HL-60/S4 treated with phorbol 12-myristate 13-acetate at 8.2 ng/mL for 4 days and 3 days (cell line): ENCODE results near the gene RHCG.

Source experiments
- in situ Hi-C: fragments of 300-500 bp; cut with MboI; formaldehyde crosslinking; loops from 2 replicates; pipeline ENCODE4 v1.15.0; 2022; ENCODE audit warnings: low sequenced_read_pairs

The RHCG gene

DNA sequence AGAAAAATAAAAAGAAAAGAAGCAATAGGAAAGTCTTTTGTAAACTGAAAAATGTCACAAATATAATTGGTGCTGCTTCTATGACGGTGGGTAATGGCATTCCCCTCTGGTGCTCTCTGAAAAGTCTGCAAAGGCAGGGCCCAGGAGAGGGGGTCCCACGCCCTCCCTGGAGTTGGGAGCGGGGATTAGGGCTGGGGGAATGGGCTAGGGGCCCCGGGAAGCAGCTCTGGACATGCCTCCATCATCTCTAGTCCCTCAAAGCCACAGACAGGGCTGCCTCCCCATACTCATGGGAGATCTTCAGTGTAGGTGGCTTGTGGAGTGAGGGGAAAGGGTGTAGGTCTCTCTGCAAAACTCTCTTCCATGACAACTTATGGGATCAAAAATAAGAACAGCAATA is 7.8 kb upstream of the RHCG start:
- in situ Hi-C loops, result no loop called here

DNA sequence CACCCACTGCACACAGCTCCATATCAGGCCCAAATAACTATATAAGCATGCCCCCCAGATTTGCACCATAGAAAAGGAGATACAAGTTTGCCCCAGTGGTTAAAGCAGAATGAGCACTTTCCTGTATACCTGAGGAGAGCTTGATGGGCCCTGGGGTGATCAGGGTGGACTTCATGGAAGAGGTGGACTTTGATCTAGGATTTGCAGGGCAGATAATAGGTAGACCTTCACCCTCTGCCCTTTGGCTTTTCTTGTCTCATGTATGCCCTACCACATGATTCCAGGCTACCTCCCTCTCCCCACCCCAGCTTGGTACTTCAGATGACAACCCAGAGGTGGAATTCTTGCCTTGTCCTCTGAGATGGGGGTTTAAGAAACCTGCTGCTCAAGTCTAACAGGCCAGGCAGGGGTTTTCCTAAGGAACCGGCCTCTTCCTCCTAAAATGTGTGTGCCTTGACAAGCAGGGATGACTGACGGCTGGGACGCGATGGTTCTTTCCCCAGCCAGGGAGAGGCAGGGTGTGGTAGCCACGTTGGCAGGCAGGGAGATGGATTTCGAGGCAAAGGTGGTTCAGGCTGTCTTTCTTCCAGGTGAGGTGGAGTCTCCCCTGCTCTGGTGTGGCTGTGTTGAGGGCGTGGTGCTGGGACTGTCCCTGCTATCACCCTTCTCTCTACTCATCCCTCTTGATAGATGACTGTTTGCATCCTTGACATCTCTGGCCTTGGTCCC is 6.6 kb upstream of the RHCG start:
- in situ Hi-C loops, result no loop called here

DNA sequence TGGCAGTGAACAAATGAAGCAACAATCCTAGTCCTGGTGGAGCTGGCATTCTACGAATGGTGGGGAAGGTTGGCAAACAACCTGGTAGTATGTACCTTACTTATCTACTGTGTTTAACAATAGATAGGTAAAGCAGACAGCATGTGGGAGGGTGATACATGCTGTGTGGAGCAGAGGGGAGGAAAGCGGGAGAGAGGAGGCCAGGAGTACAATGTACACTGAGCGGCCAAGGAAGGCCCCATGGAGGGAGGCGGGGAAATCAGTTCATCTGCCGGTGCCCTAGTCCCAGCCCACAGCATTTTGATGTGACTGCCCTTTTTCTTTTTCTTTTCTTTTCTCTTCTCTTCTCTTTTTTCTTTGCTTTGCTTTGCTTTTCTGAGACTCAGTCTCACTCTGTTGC is 5.3 kb upstream of the RHCG start:
- in situ Hi-C loops, result no loop called here

DNA sequence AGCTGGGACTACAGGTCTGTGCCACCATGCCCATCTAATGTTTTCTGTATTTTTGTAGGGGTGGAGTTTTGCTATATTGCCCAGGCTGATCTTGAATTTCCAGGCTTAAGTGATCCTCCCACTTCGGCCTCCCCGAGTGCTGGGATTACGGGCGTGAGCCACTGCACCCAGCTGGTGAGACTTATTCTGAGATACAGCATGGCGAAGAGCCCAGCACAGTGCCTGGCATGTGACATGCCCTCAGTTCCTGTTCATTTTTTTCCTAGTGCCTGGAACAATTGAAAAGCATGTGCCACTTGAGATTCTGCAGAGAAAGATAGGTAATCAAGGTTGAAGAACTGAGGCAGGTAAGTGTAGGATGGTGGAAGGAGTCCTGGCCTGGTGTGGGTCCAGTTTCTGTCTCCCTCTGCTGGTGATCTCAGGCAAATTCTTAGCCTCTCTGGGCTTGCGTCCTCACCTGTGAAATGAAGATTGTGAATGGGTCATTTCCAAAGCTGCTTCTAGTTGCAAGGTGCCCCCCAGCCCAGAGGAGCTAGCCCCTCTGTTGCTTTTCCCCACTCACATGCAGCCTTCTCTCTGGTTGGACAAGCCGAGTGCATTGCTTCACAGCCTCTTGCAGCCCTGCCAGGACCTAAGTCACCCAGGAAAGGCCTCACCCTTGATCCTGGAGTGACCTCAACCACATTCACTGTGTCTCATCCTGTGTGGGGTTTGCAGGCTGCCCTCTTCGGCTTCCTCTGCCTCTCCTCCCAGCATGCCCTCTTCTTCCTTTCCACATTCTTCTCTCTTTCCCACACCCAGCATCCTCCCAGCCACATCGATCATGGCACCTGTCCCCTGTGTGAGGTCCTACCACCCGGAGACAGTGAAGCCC is 4.3 kb upstream of the RHCG start:
- in situ Hi-C loops, result no loop called here

DNA sequence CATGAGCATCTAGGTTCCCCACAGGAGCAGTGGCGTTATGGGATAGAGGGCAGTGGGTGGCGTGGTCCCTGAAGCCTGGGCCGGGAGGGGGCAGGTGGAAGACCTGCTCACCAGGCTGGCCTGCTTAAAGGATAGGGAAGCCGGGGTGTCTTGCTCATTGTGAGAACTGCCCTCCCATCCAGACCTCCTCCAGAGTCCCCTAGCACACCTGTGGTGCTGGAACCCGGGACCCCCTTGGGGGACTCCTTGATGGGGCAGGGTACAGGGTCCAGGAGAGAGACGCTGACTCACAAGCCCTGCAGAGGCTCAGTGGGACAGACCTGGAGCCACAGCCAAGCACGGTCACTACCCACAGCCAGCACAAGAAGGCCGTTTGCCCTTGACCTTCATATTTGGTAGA is 2.8 kb upstream of the RHCG start:
- in situ Hi-C loops, result no loop called here

DNA sequence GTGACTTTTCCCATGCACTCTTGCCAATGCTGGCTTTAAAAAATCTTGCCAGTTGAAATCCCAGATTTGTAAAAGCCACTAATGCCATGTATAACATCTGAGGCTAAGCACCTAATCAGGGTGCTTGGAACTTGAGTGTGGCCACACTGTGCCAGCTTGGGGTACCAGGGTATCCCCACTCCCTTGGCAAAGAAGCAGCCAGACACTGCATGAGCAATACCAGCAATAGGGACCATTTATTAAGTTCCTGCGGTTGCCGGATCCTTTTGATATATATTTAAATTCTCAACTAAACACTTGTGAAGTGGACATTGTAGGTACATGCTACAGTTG is 2.2 kb upstream of the RHCG start:
- in situ Hi-C loops, result no loop called here

DNA sequence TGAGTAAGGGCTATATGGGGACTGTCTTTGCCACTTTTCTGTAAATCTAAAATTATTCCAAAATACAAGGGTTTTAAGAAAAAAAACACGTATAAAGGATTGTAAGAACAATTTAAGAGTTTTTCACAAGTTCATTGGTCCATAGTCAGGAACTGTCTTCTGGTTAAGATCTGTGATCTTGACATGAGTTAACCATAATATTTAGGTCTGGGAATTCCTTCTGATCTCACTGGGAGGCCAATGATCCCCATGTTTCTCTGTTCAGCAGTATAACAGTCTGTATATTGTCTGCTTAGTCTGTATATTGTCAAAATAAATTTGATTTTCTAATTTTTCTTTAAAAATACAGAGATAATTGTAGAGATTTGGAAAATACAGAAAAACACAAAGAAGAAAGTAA is 848 bp upstream of the RHCG start:
- in situ Hi-C loops, result no loop called here

DNA sequence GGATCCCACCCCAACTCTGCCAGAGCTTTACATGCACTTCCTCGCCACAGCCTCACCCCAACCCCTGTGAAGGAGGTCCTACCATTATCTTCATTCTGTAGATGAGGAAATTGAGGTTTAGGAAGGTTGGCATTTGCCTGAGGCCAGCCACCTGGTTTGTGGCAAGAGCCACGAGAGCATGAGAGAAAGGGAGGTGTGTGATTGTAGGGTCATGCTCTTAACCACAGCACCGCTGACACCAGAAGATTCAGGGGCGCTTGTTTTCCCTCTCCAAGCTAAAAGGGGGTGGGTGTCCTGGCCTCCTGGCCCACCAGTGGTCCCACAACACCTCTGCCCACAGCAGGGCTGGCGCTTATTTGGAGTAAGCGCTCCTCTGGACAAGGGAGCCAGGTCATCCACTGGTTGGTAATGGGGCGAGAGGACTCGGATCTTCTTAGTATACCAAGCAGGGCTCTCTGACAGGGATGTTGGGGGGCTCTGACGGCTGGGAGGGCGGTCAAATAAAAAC is 691 bp downstream of the RHCG start:
- in situ Hi-C loops, result no loop called here

DNA sequence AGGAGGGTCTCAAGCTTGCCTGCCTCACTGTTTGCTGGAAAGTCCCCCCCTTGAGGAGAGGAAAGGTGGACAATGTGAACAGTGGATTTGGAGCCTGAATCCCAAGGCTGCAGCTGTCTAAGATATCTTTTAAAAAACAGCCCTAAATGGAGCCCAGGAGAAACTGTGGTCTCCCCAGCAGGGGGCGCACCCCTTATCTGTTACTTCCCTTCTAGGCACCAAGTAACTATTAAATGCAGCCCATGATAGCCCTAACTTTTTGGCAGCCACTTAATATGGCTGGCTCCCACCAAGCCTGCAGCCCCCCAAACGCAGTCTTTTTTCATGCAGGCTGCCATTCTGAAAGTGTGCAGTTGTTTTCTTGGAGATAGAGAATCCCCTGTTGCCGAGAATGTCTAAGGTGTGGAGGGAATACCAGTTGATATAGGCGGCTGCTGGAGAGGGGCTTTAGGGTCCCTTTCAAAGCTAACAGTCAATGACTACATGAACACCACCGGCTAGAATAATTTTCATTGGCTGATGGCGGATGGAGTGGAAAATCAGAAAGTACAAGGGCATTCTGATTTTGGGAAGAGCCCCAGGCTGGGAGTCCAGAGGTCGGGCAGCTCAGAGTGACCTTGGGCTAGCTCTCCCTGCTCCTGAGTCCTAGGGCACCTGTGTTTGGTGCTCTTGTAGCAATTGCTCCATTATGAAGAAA is 1.3 kb downstream of the RHCG start:
- in situ Hi-C loops, result no loop called here

DNA sequence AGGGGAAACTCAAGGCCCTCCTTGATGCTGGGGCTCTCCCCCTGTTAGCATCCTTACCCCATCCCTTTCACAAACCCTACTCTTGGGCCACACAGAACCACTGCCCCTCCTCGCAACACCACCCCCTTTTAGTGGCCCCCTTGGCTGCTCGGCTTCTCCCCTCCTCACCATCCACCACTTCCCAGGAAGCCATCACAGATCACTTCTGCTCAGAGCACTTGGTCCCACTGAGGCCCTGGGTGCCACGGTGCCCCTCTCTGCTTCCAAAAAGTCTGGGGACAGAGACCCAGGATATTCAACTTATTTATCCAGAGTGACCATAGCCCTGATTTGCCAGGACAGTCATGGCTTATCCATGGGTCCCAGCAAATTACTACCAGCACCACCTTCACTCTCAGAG is 2.4 kb downstream of the RHCG start:
- in situ Hi-C loops, result no loop called here

DNA sequence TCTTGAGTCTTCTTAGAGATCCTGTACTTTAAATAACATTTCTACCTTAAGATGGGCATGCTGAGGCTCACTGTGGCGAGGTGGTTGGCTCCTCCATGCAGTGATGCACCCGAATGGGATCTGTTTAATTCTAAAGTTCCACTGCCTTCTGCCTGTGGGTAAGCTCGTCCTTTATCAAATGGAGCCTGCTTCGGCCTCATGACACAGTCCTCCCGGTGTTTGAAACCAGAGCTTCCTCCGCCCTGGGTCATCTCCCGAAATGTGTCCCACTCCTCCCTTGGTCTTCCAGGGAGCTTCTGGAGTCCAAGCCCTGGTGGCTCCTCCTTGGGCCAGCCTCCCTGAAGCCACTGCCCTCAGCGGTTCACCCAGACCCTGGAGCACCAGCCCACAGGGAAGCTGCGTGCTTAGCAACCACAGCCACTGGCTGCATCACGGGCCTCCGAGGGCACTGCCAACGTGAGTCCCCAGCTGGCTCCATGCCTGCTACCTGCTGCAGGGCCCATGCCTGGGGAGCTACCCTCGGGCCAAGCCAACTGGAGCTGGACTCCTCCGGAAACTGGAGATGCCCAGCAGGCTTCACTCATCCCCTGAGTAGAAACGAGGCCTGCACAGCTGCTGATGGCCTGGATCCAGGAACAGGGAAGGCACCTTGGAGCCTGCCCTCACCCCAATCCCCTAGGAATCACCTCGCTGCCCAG is 3.3 kb downstream of the RHCG start:
- in situ Hi-C loops, result no loop called here

DNA sequence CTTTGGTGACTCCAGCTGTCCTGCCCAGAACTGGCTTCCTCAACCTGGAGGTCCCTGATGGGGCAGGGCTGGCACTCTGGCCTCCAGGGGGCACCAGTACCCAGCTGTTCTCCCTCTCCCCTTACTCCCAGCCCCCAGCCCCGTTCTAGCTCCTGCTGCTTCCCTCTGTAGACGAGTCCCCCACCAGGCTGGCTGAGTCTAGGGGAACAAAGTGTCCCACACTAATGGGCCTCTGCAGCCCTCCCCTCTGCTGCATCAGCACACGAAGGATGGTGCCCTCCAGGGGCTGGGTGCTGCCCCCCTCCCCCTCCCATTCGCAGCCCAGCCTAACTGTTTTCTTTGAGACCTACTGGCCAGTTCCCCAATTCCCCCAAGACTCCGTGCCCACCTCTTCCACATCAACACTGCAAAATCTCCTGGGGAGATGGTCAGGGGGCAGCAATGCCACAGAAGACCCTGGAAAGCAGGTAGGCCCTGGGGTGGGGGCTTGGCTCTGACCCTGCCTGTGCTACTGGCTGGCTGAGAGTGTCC is 4.2 kb downstream of the RHCG start:
- in situ Hi-C loops, result no loop called here

DNA sequence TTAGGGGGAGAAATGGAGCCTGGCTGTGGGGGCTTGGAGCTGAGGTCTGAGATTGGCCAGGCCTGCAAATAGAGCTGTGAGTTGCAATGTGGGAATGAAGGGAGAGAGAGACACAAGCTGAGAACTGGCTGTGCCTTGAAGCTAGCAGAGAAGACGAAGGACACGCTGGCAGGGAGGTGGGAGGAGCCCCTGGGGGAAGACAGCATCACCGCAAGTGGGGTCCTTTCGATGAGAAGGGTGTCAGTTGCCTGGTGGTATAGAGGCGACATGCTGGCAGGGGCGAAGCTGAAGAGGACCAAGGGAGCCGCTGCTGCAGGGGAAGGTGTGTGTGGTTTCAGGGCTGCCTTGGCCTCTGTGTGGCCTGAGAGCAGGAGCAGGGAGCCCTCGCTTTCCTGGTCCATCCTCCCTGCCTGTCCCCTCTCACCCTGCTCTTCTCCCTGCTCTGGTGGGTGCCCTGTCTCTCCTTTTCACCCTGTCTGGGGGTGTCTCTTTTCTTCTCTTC is 5.5 kb downstream of the RHCG start:
- in situ Hi-C loops, result no loop called here

DNA sequence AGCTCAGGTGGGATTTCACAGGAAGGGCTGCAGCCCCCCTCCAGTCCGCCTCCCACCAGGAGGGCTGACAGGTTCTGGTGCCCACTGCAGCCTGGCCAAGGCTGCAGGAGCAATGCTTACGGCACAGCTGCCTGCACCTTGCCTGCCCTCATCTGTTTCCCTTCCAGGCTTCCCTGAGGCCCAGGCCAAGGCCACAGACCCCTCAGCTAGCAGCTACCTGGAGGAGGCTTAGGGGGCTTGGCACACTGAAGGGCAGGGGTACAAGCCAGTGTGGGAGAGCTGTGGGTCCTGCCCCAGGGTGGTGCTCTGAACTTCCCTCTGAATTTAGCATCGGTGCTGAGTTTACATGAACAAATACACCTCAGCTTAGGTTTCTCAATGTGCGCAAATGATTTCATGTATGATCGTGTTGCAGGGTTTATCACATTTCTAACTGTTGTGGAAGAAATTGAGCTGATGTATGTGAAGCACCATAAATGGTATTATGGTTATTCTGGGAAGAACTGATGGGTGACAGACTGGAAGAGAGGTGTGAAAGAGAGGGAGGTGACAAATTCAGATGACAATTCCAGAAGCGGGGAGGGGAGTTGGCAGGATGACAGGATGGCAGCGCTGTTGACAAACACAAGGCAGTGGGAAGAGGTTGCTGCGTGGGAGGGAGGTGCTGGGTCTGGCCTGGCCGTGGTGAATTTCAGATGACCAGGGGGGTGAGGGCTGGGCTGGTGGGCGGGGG is 6.1 kb downstream of the RHCG start:
- in situ Hi-C loops, result no loop called here

DNA sequence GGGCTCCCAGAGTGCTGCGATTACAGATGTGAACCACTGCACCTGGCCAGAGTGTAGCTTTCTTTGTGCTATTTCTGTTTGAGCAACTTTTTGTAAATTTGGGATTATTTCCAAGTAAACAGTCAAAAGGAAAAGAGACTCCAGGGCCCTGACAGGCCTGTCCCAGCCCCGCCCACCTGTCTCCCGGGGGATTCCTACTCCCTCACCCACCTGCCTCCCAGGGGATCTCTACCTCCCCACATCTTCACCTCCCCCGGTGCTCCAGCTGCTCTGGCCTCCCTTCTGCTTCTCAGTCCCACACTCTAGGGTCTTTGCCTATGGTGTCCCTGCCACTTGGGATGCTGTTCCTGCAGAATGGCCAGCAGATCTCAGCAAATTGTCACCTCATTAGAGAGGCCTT is 7.0 kb downstream of the RHCG start:
- in situ Hi-C loops, result no loop called here

DNA sequence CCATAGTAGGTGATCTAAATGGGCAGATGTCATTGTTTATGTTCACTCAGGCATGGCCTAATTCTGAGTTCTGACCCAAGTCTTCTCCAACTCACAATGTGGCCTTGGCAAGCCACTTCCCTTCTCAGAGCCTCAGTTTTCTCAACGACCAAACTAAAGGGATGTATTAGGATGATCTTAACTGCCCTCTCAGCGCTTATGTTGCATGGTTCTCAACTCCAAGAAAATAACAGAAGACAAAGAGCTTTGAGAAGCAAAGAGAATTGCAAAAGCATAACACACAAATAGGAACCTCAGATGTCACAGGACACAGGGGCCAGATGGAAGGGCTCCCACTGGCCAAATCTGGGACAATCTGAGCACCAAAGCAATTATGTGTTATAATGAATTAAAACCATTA is 8.6 kb downstream of the RHCG start:
- in situ Hi-C loops, result no loop called here

DNA sequence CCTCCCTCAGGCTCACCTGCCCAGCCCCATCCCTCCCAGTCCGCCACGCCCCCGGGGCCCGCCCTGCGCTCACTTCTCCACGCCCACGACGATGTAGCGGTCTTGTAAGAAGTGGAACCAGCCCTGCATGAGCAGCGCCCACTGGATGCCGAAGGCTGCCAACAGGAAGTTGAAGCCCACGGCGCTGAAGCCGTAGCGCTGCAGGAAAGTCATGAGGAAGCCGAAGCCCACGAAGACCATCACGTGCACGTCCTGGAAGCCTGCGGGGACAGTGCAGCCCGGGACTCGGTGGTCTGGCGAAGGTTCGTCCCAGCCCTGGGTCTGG is 9.7 kb downstream of the RHCG start:
- in situ Hi-C loops, result no loop called here

DNA sequence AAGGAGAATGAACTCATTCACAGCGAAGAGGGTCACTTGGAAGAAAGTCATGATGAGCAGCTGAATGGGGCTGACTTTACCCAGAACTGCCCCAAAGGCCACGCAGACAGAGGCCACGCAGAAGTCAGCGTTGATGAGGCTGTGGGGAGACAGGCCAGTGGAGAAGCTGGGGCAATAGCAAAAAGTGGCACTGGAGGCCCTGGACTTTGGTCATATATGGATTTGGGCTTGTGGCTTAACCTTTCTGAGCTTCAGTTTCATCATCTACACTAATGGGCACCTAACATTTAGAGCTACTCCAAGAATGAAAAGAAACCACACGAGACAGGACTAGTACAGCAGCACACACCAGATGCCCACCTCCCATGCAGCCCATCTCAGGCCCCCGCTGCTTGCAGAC is 13.3 kb downstream of the RHCG start:
- in situ Hi-C loops, result no loop called here

DNA sequence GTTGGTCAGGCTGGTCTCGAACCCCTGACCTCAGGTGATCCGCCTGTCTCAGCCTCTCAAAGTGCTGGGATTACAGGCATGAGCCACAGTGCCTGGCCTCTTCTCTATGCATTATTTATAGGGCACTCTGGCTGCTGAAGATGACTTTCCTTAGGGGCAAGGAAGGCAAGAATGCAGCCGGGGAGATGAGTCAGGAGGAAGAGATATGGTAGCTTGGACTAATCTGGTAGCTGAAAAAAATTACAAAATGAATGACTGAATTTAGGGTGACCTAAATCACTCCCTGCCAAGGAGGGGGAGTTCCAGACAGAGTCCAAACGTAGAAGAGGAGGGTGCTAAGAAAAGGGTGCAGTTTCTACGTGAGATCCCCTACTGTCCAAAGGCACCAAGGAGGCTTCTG is 14.2 kb downstream of the RHCG start:
- in situ Hi-C loops, result no loop called here

DNA sequence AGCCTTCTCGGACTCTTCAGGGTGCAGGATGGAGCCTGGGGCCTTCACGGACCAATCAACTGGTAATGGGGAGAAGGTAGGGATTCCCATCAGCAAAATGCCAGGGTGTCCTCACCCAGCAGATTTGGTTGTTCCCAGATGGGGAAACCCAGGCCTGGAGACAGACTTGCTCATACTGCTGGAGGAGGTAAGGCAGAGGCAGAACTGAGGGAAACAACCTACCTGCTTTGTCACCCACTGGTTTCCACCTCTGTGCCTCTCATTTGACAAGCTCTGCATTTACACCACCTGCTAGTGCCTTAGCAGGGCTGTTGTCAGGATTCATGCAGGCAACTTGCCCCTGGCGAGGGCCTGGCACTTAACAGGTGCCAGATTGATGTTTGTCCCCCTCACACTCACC is 15.9 kb downstream of the RHCG start:
- in situ Hi-C loops, result no loop called here
